Activated CD4-positive, alpha-beta T cell treated with anti-CD3 and anti-CD28 coated beads for 48 hours (primary cell): ENCODE data around the gene CEACAM21.

Experiments used
- DNase-seq: peaks from one replicate; pipeline ENCODE4 v3.0.0-alpha.2; 2020

CEACAM21 gene

DNA sequence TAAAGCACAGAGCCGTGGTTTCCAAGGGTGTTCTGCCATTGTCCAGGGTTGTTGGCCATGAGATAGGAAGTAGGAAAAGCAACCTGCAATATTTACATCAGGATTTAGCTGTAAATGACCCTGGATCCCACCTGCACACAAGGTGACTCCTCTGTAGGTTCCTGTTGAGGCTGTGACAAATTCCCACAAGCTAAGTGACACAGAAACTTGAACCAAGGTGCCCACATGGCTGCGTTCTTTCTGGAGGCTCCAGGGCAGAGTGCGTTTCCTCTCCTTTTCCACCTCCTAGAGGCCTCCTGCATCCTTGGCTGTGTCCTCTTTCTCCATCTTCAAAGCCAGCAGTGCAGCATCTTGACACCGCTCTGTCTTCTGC is 11.9 kb downstream of the CEACAM21 start:
- DNase-seq: no peak

- peak; percentile 50 for DNase-seq
Measured at GRCh38 chr19:41588497-41589209, 12.7 kb downstream of the CEACAM21 start.

DNA sequence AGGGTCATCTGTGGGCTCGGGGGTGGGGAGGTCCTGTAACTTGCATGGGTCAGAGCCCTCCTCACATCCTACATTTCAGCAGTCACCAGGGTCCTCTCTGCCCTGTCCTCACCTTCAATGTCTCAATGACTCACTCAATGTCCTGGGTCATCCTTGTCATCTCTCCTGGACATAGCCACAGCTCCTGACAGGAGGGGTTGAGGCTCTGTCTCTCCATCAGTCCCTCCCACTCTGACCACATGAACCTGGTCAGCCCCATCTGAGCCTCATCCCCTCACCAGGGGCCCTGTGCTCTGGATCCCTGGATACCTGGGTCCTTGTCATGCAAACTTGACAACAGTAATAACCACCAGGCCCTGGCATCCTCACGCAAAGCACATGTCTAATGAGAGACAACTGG is 13.4 kb downstream of the CEACAM21 start:
- no peak for DNase-seq

- no peak for DNase-seq
Measured at GRCh38 chr19:41590936-41591335, 15.0 kb downstream of the CEACAM21 start.

- no peak for DNase-seq
Measured at GRCh38 chr19:41591951-41592562, 16.1 kb downstream of the CEACAM21 start.

DNA sequence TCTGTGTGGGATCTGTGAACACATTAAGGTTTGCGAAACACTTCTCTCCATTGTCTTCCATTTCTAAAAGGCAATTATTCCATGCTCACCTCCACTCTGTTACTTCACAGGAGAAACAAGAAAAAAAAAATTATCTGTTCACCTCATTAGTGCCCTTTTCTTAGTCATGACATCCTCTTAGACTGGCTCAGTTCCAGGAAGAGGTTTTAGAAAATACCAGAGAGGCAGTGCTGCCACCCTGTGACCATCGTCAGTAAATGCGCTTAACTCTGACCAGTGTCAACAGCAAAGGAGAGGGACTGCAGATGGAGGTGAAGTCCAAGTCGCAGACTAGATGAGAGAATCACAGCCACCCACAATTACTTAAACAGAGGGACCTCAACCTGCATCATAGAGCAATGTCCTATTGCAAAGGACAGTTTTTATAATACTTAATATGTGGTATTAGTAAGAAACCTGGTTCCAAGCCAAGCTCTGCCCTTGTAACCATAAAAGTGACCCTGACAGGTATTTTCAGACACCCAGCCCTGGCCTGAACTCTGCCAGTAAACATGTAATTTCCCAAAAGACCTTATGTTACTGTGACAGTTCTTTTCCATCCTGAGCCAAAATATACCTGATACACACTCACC is 19.4 kb downstream of the CEACAM21 start:
- DNase-seq: peak; percentile 76

DNA sequence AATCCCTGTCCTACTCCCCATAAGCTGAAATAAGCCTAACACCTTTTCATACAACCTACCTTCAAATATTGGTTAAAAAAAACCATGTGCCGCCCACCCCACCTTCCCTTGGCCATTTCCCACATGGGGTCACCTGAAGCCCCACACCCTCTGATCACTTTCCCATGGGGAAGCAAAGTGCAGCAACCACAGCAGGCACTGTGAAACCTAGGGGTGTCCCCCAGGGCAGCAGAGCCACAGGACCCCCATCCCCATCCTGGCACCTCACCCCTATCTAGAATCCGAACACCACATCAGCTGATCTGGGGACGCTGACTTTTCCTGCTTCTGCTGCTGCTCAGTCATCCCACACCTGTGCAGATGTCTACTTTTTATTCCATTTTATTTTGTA is 19.9 kb downstream of the CEACAM21 start:
- no peak for DNase-seq

GRCh38 chr19:41597600-41598041 is 21.7 kb downstream of the CEACAM21 start:
- peak; percentile 83 for DNase-seq

DNA sequence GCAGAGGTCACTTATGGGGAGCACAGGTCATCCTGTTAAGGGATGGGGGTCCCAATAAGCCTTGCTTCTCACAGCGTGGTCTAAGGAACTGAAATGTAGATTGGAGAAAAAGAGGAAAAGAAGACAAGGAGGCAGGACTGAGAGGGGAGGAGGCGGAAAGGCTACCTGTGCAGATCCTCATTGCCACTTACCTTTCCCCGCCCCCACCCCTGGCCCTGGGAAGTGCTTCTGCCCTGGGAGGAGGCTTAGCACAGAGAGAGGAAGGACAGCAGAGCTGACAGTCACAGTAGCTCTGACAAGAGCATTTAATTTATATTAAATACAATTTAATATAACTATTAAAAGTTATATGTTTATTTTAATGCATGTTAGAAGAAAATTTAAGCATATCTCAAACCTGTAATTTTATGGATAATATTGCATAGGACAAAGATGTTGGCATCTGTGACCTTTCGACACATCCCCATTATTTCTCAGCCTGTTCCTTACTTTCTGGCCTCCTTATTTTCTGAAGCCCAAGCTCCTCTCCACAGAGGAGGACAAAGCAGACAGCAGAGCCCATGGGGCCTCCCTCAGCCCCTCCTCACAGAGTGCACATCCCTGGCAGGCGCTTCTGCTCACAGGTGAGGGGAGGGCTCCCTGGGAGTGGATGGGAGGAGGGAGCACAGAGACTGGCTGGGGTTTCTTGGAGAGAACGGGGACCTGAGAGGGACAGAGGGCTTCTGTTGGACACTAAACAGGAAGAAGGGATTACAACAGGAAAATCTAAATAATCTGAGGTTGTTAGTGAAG is 23.4 kb downstream of the CEACAM21 start:
- no peak for DNase-seq

- no peak for DNase-seq
Measured at GRCh38 chr19:41601771-41602170, 25.8 kb downstream of the CEACAM21 start.

DNA sequence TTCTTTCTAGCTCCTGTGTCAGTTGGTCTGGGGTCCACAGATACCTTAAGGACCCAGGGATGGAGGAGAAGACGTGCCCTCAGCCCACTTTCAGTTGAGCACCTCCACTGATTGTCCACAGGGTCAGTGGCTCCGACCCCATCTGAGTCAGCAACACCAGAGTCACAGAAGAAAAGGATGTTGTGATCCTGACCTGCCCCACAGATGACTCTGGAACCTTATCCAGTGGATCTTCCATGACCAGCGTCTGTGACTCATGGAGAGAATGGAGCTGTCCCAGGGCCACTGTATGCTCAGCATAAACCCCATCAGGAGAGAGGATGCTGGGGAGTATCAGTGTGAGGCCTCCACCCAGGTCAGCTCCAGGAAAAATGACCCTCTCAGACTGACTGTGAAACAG is 28.9 kb downstream of the CEACAM21 start:
- DNase-seq: no peak

- DNase-seq: no peak
Measured at GRCh38 chr19:41606215-41606837, 30.4 kb downstream of the CEACAM21 start.

DNA sequence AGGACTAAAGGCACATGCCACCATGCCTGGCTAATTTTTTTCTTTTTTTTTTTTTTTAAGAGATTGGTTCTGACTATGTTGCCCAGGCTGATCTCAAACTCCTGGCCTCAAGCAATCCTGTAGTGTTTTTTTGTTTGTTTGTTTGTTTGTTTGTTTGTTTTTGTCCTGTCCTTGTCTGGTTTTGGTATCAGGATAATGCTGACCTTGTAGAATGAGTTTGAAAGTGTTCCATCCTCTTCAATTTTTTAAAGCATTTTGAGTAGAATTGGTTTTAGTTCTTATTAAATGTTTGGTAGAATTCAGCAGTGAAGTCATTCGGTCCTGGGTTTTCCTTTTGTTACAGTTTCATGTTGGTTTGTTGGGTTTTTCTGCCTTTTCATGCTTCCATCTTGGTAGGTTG is 31.7 kb downstream of the CEACAM21 start:
- no peak for DNase-seq

DNA sequence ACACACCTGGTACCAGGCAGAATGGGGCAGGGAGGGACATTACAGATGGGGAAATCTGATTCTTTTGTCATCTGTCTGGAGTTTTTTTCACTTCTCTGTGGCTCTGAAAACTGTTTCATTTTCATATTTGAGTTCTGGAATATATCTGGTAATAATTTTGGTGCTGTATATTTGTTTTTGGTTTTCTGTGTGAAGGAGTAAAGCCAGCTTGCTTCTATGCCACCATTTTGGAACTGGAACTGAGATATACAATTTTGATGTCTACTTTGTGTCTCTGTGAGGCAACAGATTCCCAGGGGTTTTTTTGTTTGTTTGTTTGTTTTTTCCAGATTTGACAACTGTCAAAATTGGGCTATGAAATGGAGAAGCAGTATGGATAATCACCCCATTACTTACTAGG is 34.8 kb downstream of the CEACAM21 start:
- DNase-seq: no peak

DNA sequence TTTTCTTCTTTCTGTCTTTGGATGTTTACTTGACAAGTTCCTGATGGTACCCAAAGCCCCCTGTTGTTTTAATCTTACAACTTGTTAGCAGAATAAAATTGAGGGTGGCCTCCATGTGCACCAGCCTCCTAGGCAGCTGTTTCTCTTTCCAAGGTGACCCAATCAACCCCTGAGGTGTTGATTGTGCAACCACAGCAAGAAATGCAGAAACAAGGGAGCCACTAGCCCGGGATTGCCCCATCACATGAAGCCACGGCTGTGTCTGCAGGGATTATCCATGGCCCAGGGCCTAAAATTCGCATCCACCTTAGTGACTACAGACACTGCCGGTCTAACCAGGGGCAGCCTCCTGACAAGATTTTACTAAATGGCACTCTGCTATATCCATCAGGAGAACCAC is 36.5 kb downstream of the CEACAM21 start:
- no peak for DNase-seq

DNA sequence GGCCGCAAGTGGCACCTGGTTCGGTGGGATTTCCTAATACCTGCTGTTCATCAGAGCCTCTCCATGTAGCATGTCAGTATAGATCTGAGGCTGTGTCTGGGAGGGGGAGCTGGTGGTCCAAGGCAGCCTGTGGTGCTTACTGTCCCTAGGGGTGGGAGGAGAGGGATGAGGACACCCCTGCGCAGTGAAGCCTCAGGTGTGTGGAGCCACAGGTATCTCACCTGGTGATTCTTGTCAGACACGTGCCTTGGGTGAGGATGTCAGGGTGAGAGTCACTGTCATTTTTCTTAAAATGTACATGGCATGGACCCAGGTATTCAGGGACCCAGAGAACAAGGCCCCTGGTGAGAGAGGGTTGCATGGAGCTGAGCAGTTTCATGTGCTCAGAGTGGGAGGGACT is 39.2 kb downstream of the CEACAM21 start:
- DNase-seq: no peak

GRCh38 chr19:41616792-41617621 is 41.0 kb downstream of the CEACAM21 start:
- DNase-seq: peak; percentile 10

GRCh38 chr19:41617941-41618730 is 42.2 kb downstream of the CEACAM21 start:
- DNase-seq: no peak

- DNase-seq: no peak
Measured at GRCh38 chr19:41619018-41619556, 43.1 kb downstream of the CEACAM21 start.

GRCh38 chr19:41620171-41620570 is 44.2 kb downstream of the CEACAM21 start:
- no peak for DNase-seq

DNA sequence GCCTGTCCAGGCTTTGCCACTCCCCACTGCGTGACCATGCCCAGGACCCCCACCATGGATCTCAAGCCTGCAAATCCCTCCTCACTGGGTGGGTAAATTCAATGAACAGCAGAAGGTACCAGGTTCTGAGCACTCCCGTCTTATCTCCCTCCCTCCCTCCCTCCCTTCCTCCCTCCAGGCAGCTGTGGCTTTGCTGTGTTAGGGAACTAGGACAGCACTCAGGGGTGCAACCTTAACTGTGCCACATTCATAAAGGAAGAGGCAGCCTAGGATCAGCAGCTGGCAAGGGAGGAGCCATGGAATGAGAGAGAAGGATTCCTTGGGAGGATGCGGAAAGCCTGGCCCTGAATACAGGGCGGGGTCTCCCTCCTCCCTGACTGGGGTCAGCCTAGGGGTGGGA is 45.3 kb downstream of the CEACAM21 start:
- no peak for DNase-seq
